ENCODE measurements around the gene DPYD. TPM values are rescaled to one million over a fixed set of nuclear protein-coding genes. Genes with fewer than 3 reads are reported as not detected.

DPYD gene
- polyA plus RNA-seq, 2 donors = 6.7 to 10.0 TPM

GRCh38 chr1:97529600-97529999 is 391.2 kb downstream of the DPYD start:
- H3K27ac ChIP-seq (ENCODE audit: low read depth in 2 of 2, low read length in 1 of 2) = no peak overlapping the region
- 81 to 83% methylated on average over 1 of the region's 1 CpG for WGBS, 2 donors
- H3K27me3 ChIP-seq (ENCODE audit: control insufficient read depth in 1 of 2, insufficient read depth in 2 of 2, low read length in 2 of 2) = no peaks in the 10 kb centered on the region
- H3K4me1 ChIP-seq (ENCODE audit: control insufficient read depth in 2 of 2, insufficient read depth in 2 of 2, low read length in 1 of 2) = no peaks in the 10 kb centered on the region
- no peak overlapping the region for H3K4me3 ChIP-seq (ENCODE audit: low read depth in 1 of 2, low read length in 2 of 2)
- no peaks in the 10 kb centered on the region for H3K9me3 ChIP-seq (ENCODE audit: control insufficient read depth in 2 of 2, insufficient read depth in 1 of 2, low read depth in 1 of 2, low read length in 1 of 2)
- no peaks in the 10 kb centered on the region for H3K36me3 ChIP-seq (ENCODE audit: control insufficient read depth in 2 of 2, insufficient read depth in 2 of 2, low read length in 1 of 2)

DNA sequence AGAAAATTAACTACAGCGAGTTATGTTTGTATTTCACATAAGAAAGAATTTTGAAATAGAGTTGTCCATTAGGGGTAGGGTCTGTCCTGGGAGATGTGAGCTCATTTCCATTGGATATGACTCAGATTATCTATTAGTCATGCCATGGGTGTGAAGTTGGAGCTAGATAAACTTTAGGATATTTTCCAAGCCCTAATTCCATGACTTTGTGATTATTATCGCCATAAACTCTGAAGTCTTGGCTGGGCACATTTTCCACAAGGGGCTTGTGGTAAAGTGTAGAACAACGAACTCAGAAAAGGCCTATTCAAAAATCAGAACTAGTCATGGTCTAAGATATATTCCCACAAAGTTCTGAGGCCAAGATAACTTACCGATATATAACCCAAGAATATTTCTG is 396.6 kb downstream of the DPYD start:
- no peaks in the 10 kb centered on the region for H3K36me3 ChIP-seq (ENCODE audit: control insufficient read depth in 2 of 2, insufficient read depth in 2 of 2, low read length in 1 of 2)
- WGBS, 2 donors = 90 to 91% methylated on average over 4 of the region's 4 CpGs
- H3K4me3 ChIP-seq (ENCODE audit: low read depth in 1 of 2, low read length in 2 of 2) = no peak overlapping the region
- H3K27me3 ChIP-seq (ENCODE audit: control insufficient read depth in 1 of 2, insufficient read depth in 2 of 2, low read length in 2 of 2) = no peaks in the 10 kb centered on the region
- H3K9me3 ChIP-seq (ENCODE audit: control insufficient read depth in 2 of 2, insufficient read depth in 1 of 2, low read depth in 1 of 2, low read length in 1 of 2) = no peaks in the 10 kb centered on the region
- no peak overlapping the region for H3K27ac ChIP-seq (ENCODE audit: low read depth in 2 of 2, low read length in 1 of 2)
- no peaks in the 10 kb centered on the region for H3K4me1 ChIP-seq (ENCODE audit: control insufficient read depth in 2 of 2, insufficient read depth in 2 of 2, low read length in 1 of 2)

- H3K27me3 ChIP-seq (ENCODE audit: control insufficient read depth in 1 of 2, insufficient read depth in 2 of 2, low read length in 2 of 2) = no peaks in the 10 kb centered on the region
- H3K36me3 ChIP-seq (ENCODE audit: control insufficient read depth in 2 of 2, insufficient read depth in 2 of 2, low read length in 1 of 2) = no peaks in the 10 kb centered on the region
- no peak overlapping the region for H3K27ac ChIP-seq (ENCODE audit: low read depth in 2 of 2, low read length in 1 of 2)
- no peaks in the 10 kb centered on the region for H3K9me3 ChIP-seq (ENCODE audit: control insufficient read depth in 2 of 2, insufficient read depth in 1 of 2, low read depth in 1 of 2, low read length in 1 of 2)
- no peaks in the 10 kb centered on the region for H3K4me1 ChIP-seq (ENCODE audit: control insufficient read depth in 2 of 2, insufficient read depth in 2 of 2, low read length in 1 of 2)
- WGBS, 2 donors = 94 to 95% methylated on average over 2 of the region's 2 CpGs
- no peak overlapping the region for H3K4me3 ChIP-seq (ENCODE audit: low read depth in 1 of 2, low read length in 2 of 2)
Observed at GRCh38 chr1:97516588-97516987, 404.2 kb downstream of the DPYD start.

DNA sequence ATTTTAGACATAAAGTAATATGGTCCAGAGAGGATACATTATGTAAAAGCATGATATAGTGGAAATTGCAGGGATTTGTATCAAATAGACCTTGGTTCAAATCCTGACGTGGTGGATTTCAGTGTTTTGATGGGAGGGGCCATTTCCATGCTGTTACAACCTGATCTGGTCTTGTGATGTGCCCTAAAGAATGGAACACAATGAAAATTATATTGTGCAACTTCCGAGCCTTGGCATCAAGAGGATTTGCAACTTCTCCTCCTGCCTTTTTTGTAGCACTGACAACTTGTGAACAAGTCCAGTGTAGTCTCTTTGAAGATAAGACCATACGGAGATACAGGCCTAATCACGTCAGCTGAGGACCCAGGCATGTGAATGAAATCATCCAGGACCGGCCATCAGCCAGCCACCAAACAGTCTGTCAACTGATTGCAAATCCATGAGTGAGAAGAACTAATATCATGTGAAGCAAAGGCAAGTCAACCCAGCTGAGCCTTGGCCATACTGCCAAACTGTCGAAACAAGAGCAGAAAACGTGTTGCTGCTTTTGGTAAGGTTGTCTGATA is 412.1 kb downstream of the DPYD start:
- H3K36me3 ChIP-seq (ENCODE audit: control insufficient read depth in 2 of 2, insufficient read depth in 2 of 2, low read length in 1 of 2) = no peaks in the 10 kb centered on the region
- no peaks in the 10 kb centered on the region for H3K9me3 ChIP-seq (ENCODE audit: control insufficient read depth in 2 of 2, insufficient read depth in 1 of 2, low read depth in 1 of 2, low read length in 1 of 2)
- WGBS, 2 donors = 91 to 93% methylated on average over 7 of the region's 7 CpGs
- H3K4me3 ChIP-seq (ENCODE audit: low read depth in 1 of 2, low read length in 2 of 2) = no peak overlapping the region
- H3K27me3 ChIP-seq (ENCODE audit: control insufficient read depth in 1 of 2, insufficient read depth in 2 of 2, low read length in 2 of 2) = no peaks in the 10 kb centered on the region
- H3K4me1 ChIP-seq (ENCODE audit: control insufficient read depth in 2 of 2, insufficient read depth in 2 of 2, low read length in 1 of 2) = no peaks in the 10 kb centered on the region
- no peak overlapping the region for H3K27ac ChIP-seq (ENCODE audit: low read depth in 2 of 2, low read length in 1 of 2)

- H3K4me1 ChIP-seq (ENCODE audit: control insufficient read depth in 2 of 2, insufficient read depth in 2 of 2, low read length in 1 of 2) = no peaks in the 10 kb centered on the region
- no peaks in the 10 kb centered on the region for H3K36me3 ChIP-seq (ENCODE audit: control insufficient read depth in 2 of 2, insufficient read depth in 2 of 2, low read length in 1 of 2)
- no peak overlapping the region for H3K4me3 ChIP-seq (ENCODE audit: low read depth in 1 of 2, low read length in 2 of 2)
- H3K27ac ChIP-seq (ENCODE audit: low read depth in 2 of 2, low read length in 1 of 2) = no peak overlapping the region
- H3K9me3 ChIP-seq (ENCODE audit: control insufficient read depth in 2 of 2, insufficient read depth in 1 of 2, low read depth in 1 of 2, low read length in 1 of 2) = no peaks in the 10 kb centered on the region
- 81 to 88% methylated on average over 1 of the region's 1 CpG for WGBS, 2 donors
- H3K27me3 ChIP-seq (ENCODE audit: control insufficient read depth in 1 of 2, insufficient read depth in 2 of 2, low read length in 2 of 2) = no peaks in the 10 kb centered on the region
Observed at GRCh38 chr1:97507863-97508262, 413.0 kb downstream of the DPYD start.

- no peaks in the 10 kb centered on the region for H3K27me3 ChIP-seq (ENCODE audit: control insufficient read depth in 1 of 2, insufficient read depth in 2 of 2, low read length in 2 of 2)
- no peak overlapping the region for H3K4me3 ChIP-seq (ENCODE audit: low read depth in 1 of 2, low read length in 2 of 2)
- H3K36me3 ChIP-seq (ENCODE audit: control insufficient read depth in 2 of 2, insufficient read depth in 2 of 2, low read length in 1 of 2) = no peaks in the 10 kb centered on the region
- H3K27ac ChIP-seq (ENCODE audit: low read depth in 2 of 2, low read length in 1 of 2) = no peak overlapping the region
- H3K4me1 ChIP-seq (ENCODE audit: control insufficient read depth in 2 of 2, insufficient read depth in 2 of 2, low read length in 1 of 2) = no peaks in the 10 kb centered on the region
- H3K9me3 ChIP-seq (ENCODE audit: control insufficient read depth in 2 of 2, insufficient read depth in 1 of 2, low read depth in 1 of 2, low read length in 1 of 2) = no peaks in the 10 kb centered on the region
- 67 to 79% methylated on average over 1 of the region's 1 CpG for WGBS, 2 donors
Observed at GRCh38 chr1:97506368-97506767, 414.5 kb downstream of the DPYD start.

DNA sequence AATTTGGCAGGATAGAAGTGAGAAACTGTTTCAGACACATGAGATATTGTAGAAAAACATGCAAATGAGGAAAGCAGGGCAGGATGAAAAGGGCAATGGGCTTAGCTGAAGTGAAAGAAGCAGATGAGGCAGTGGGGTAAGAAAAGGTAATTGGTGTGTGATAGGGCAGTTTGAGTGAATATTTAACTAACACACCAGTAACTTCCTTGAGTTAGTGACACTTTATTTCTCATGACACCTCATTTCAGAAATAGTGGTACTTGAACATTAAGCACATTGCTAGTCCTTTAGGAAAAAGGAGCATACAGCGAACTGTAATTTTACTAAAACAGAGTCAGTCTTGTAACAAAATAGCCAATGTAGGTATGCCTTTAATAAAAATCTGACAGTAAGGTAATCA is 415.0 kb downstream of the DPYD start:
- Histone ChIP-seq H3K9me3 (ENCODE audit: control insufficient read depth in 2 of 2, insufficient read depth in 1 of 2, low read depth in 1 of 2, low read length in 1 of 2) (no peaks in the 10 kb centered on the region), H3K4me1 (ENCODE audit: control insufficient read depth in 2 of 2, insufficient read depth in 2 of 2, low read length in 1 of 2) (no peaks in the 10 kb centered on the region), H3K4me3 (ENCODE audit: low read depth in 1 of 2, low read length in 2 of 2) (no peak overlapping the region), H3K27ac (ENCODE audit: low read depth in 2 of 2, low read length in 1 of 2) (no peak overlapping the region), H3K27me3 (ENCODE audit: control insufficient read depth in 1 of 2, insufficient read depth in 2 of 2, low read length in 2 of 2) (no peaks in the 10 kb centered on the region), H3K36me3 (ENCODE audit: control insufficient read depth in 2 of 2, insufficient read depth in 2 of 2, low read length in 1 of 2) (no peaks in the 10 kb centered on the region)
- WGBS, 2 donors = 99 to 100% methylated on average over 1 of the region's 1 CpG

- 98% methylated on average over 3 of the region's 3 CpGs for WGBS, 2 donors
- Histone ChIP-seq H3K4me1 (ENCODE audit: control insufficient read depth in 2 of 2, insufficient read depth in 2 of 2, low read length in 1 of 2) (no peaks in the 10 kb centered on the region), H3K27me3 (ENCODE audit: control insufficient read depth in 1 of 2, insufficient read depth in 2 of 2, low read length in 2 of 2) (no peaks in the 10 kb centered on the region), H3K36me3 (ENCODE audit: control insufficient read depth in 2 of 2, insufficient read depth in 2 of 2, low read length in 1 of 2) (no peaks in the 10 kb centered on the region), H3K27ac (ENCODE audit: low read depth in 2 of 2, low read length in 1 of 2) (no peak overlapping the region), H3K4me3 (ENCODE audit: low read depth in 1 of 2, low read length in 2 of 2) (no peak overlapping the region), H3K9me3 (ENCODE audit: control insufficient read depth in 2 of 2, insufficient read depth in 1 of 2, low read depth in 1 of 2, low read length in 1 of 2) (no peaks in the 10 kb centered on the region)
Observed at GRCh38 chr1:97505289-97505688, 415.5 kb downstream of the DPYD start.

DNA sequence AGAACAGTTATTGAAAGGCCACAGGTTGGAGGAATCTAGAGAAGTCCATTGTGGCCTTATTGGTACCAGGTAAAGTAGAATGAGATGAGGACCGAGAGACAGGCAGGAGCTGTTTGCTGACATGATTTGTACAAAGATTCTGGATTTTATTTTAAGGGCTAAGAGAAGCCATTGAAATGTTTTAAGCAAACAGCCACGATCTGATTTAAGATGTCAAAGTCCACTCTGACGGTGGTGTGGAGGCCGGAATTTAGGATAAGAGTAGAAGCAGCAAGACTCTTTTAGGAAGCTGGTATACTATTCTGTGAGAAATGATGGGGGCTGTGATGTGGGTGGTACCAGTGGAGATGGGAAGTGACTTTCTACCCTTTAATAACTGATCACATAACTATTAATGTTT is 418.5 kb downstream of the DPYD start:
- 76 to 92% methylated on average over 4 of the region's 4 CpGs for WGBS, 2 donors
- Histone ChIP-seq H3K27me3 (ENCODE audit: control insufficient read depth in 1 of 2, insufficient read depth in 2 of 2, low read length in 2 of 2) (no peaks in the 10 kb centered on the region), H3K9me3 (ENCODE audit: control insufficient read depth in 2 of 2, insufficient read depth in 1 of 2, low read depth in 1 of 2, low read length in 1 of 2) (no peaks in the 10 kb centered on the region), H3K36me3 (ENCODE audit: control insufficient read depth in 2 of 2, insufficient read depth in 2 of 2, low read length in 1 of 2) (no peaks in the 10 kb centered on the region), H3K27ac (ENCODE audit: low read depth in 2 of 2, low read length in 1 of 2) (no peak overlapping the region), H3K4me3 (ENCODE audit: low read depth in 1 of 2, low read length in 2 of 2) (no peak overlapping the region), H3K4me1 (ENCODE audit: control insufficient read depth in 2 of 2, insufficient read depth in 2 of 2, low read length in 1 of 2) (no peaks in the 10 kb centered on the region)

GRCh38 chr1:97501628-97502027 is 419.2 kb downstream of the DPYD start:
- no peaks in the 10 kb centered on the region for H3K27me3 ChIP-seq (ENCODE audit: control insufficient read depth in 1 of 2, insufficient read depth in 2 of 2, low read length in 2 of 2)
- no peak overlapping the region for H3K27ac ChIP-seq (ENCODE audit: low read depth in 2 of 2, low read length in 1 of 2)
- H3K4me3 ChIP-seq (ENCODE audit: low read depth in 1 of 2, low read length in 2 of 2) = no peak overlapping the region
- 86 to 94% methylated on average over 3 of the region's 3 CpGs for WGBS, 2 donors
- H3K4me1 ChIP-seq (ENCODE audit: control insufficient read depth in 2 of 2, insufficient read depth in 2 of 2, low read length in 1 of 2) = no peaks in the 10 kb centered on the region
- H3K36me3 ChIP-seq (ENCODE audit: control insufficient read depth in 2 of 2, insufficient read depth in 2 of 2, low read length in 1 of 2) = no peaks in the 10 kb centered on the region
- H3K9me3 ChIP-seq (ENCODE audit: control insufficient read depth in 2 of 2, insufficient read depth in 1 of 2, low read depth in 1 of 2, low read length in 1 of 2) = no peaks in the 10 kb centered on the region
